Activated T-cell treated with anti-CD3 and anti-CD28 coated beads for 1 hour (primary cell): ENCODE data around the gene SPSB1.

Experiments
- DNase-seq: peaks from one replicate; pipeline ENCODE4 v3.0.0-alpha.2; 2020; ENCODE audit warnings: low read depth

Gene SPSB1

DNA sequence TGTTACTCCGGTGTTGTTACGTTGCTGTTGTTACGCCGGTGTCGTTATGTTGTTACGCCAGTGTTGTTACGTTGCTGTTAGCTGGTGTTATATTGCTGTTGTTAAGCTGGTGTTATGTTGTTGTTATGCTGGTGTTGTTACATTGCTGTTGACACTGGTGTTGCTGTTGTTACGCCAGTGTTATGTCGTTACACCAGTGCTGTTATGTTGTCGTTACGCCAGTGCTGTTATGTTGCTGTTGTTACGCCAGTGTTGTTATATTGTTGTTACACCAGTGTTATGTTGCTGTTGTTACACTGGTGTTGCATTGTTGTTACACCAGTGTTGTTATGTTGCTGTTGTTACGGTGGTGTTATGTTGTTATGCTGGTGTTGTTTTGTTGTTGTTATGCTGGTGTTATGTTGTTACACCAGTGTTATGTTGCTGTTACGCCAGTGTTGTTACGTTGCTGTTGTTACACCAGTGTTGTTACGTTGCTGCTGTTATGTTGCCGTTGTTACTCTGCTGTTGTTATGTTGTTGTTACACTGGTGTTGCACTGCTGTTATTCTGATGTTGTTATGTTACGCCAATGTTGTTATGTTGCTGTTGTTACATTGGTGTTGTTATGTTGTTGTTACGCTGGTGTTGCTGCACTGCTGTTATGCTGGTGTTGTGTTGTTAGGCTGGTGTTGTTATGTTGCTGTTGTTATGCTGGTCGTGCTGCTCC lies 32.5 kb upstream of the SPSB1 start:
- DNase-seq = no peak

DNA sequence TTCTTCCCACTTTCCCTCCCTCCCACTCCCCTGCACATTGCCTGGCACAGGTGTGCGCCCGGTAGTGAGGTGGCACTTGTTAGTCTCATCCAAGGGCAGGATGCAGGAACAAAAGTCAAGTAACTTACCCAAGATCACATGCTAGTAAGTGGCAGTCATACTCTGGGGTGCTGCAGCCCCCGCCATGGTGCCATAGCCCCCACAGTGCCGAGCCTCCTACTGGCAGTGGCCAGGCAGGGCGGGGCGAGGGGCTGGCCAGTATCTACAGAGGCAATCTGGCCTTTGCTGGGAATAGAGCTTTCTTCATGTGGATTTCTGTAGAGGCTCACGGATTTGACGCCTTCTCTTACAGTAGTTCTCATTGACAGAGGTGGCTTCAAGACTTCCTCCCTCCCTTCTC lies 31.2 kb upstream of the SPSB1 start:
- no peak for DNase-seq

GRCh38 chr1:9262096-9262986 lies 30.4 kb upstream of the SPSB1 start:
- DNase-seq = no peak

DNA sequence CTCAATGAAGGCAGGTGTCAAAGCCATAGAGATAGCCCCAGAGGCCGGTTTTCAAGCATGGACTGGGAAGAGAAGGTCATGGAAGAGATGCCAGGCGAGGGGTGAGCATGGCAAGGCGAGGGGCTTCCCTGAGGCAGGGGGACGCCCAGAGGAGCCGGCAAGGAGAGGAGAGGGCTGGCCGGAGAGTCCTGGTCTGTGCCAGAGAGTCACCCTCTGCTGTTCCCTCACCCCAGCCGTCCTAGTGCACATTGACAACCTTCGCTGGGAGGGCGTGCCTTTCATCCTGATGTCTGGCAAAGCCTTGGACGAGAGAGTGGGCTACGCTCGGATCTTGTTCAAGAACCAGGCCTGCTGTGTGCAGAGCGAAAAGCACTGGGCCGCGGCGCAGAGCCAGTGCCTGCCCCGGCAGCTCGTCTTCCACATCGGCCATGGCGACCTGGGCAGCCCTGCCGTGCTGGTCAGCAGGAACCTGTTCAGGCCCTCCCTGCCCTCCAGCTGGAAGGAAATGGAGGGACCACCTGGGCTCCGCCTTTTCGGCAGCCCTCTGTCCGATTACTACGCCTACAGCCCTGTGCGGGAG lies 29.3 kb upstream of the SPSB1 start:
- no peak for DNase-seq

GRCh38 chr1:9263984-9264872 lies 28.5 kb upstream of the SPSB1 start:
- DNase-seq = no peak

DNA sequence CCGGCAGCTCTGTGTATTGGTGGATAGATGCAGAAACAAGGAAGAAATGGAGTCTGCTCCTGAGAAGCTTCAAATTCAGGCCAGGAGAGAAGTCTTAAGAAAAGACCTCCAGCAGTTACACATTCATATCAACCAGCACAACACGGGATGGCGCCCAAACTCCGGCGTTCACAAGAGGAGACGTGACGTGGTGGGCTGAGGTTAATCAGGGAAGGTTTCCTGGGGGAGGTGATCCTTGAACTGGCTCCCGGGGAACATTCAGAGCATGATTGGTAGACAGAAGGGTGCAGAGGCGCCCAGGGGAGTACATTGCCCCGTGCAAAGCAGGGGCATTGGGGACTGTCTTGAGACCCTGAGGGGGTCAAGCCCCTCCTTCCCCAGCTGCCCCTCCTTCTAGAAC lies 27.7 kb upstream of the SPSB1 start:
- no peak for DNase-seq

DNA sequence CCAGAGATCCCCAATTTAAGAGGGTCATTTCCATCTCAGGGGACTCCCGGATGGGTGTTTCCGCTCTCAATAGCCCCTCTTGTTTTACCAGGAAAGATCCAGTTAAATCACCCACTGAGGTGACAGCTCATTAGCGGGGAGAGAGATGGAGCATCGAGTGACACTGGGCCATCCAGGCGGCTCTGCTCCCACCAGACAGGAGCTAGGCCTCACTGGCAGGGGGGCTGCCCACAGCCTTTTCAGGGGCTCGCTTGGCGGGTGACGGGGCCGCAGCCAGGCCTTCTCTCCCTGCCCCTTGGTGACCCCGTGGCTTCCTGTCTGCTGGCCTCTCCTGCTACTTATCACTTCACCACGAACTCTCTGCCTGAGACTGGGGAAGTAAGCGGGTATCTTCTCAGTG lies 26.7 kb upstream of the SPSB1 start:
- no peak for DNase-seq

DNA sequence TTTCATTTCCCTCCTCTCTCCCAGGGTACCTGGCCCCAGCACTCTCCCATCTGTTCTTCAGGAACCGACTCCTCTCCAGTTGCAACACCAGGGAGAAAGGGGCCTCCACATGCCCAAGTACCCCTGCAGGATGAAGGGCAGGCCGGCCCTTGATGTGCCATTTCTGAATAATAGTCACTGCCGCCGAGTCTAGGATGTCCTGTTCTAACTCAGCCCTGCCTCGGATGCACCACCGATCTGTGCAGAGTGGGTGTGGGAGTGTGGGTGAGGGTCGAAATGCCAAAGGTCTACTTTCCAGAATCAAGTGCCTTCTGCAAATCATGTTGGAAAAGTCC lies 25.4 kb upstream of the SPSB1 start:
- no peak for DNase-seq

- DNase-seq = no peak
These were observed 24.7 kb upstream of the SPSB1 start for GRCh38 chr1:9267827-9268581.

DNA sequence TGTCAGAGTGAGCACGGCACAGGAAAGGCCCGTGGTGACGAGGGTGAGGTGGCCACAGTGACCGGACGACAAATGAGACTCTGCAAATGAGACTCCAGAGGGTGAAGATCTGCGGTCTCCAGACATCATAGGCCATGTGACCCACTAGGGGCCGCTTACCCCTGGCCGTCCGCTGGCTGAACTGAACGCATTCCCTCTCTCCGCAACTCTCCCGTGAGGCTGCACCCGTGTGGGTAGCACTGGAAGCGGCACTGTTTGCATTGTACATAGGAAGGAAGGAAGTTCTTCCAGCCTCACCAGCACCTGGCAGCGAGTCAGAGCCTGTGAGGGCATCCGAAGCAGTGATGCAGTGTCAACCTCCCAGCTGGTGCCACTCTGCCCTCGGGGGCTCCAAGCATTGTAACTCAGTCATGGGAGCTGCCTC lies 23.6 kb upstream of the SPSB1 start:
- DNase-seq = no peak

DNA sequence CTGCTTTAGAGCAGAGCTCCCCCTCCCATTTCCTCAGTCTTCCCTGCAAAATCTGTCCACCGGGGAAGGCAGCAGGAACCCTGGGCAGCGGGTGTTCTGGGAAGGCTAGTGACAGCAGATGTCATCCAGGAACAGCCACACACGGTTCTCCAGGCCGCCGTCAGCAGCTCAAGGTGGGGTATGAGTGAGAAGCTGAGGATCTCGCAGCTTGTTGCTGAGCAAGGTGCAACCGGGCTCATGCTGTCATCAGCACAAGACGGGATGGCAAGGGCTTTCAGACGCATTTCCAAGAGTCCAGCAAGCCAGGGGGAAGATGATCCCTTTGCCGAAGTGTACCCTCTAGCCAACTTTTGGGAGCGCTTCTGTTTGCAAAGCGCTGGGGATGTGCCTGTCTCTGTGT lies 23.0 kb upstream of the SPSB1 start:
- no peak for DNase-seq

GRCh38 chr1:9270290-9270883 lies 22.3 kb upstream of the SPSB1 start:
- no peak for DNase-seq

DNA sequence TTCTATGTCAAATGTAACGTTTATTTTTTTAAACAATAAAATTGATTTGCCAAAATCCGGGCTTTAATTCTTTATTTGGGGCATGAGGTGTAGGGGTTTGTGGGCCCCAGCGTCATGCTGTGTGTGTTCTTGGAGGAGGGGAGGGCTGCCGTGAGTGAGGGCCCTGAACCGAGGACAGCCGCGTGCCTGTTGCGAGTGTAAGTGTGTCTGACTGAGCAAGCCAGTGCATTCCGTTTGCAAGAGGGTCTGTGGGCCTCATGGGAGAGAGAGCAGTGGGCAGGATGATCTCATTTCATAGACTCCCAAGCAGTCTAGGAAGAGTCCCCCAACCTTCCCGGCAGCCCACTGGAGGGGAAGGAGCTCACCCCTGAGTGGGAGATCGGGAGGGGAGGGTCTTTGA lies 21.4 kb upstream of the SPSB1 start:
- DNase-seq = no peak

DNA sequence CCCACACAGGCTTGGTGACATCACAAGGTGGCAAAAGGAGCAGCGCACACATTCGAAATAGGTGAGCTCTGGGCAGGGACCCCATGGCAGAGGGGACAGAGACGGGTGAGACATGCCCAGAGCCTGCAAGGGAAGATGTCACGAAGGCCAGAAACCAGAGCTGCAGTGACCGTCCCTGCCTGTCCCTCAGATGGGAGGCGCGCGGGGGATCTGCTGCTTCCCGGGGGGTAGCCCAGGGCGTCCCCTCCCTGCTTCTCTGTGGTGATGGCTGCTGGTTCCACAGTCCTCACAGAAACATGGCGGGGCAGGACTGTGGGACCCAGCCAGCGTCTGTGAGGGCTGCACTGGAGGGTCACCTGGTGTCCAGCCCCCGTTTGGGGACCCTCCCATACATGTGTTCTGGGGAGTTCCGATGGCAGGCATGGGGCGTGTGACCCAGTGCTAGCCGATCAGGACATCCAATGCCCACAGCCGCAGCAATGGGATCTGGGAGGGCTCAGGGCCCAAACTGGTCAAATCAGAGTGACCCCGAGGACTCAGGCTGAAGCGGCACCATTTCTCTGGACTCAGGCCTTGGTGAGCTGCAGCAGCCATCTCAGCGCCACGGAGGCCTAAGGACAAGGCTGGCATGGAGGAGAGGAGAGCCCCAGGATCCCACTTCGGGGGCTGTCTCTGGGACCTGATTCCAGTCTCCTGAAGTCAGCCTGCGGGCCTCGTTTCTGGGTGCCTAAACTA lies 20.7 kb upstream of the SPSB1 start:
- no peak for DNase-seq

GRCh38 chr1:9273177-9273576 lies 19.5 kb upstream of the SPSB1 start:
- no peak for DNase-seq

DNA sequence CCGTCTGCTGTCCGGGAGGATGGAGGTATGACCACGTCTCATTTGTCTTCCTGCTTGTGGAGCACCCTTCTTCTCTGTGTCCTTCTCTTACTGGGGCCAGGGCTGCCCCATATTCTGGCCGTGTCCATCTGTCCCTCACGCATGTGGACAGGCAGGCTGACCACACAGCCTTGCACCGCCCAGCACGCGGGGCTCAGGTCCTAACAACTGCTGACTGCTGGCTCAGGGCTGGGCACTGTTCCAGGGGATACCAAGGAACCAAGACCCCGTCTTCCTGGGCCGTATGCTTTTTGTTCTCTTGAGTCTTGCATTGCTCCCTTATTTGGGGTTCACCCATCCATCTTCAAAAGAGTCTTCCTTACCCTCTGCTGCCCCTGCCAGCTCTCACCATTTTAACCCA lies 17.5 kb upstream of the SPSB1 start:
- no peak for DNase-seq

DNA sequence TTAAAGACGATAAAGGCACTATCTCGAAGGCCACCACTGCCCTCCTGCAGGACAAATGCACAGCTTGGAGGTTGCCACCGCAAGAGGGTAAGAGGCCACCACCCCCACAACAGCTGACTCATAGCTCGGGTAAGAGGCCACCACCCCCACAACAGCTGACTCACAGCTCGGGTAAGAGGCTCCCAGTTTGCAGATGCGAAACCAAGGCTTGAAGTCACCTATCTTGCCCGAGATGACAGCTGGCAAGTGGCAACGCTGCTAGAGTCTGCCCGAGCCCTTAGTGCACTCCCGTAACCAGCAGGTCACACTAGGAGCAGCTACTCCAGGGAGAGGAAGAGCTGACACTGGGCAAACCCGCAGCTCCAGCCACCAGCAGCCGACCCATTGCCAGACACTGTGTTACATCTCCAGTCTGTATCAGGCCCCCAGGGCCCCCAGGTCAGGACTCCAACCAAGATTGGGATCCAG lies 17.1 kb upstream of the SPSB1 start:
- peak; percentile 49 for DNase-seq

- no peak for DNase-seq
These were observed 14.6 kb upstream of the SPSB1 start for GRCh38 chr1:9278116-9278515.

DNA sequence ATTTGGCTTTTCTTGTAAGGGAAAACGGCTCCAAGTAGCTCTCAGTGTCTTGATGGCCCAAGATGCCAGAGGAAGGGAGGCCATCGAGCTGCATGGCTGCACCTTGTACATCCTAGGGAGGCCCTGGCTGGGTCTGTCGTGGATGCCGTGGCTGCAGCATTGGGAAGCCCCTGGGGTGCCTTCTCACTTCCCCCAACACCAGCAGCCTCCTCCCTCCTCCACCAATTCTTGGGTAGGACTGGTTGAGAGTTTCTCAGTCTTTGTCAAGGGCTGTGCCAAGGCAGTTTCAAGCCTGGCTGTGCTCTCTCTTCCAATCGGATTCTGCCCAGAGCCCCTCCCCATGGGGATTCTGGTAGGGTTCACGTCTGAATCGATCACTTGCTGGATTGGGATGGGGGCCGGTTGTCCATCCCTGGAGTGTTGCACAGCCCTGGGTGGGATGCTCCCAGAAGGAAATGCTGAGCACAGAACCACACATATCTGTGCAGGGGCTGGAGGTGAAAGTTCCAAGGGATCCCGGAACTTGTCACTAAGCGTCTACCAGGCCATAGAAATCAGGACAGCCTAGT lies 14.0 kb upstream of the SPSB1 start:
- no peak for DNase-seq
